ENCODE measurements around the gene USP11.

DNA sequence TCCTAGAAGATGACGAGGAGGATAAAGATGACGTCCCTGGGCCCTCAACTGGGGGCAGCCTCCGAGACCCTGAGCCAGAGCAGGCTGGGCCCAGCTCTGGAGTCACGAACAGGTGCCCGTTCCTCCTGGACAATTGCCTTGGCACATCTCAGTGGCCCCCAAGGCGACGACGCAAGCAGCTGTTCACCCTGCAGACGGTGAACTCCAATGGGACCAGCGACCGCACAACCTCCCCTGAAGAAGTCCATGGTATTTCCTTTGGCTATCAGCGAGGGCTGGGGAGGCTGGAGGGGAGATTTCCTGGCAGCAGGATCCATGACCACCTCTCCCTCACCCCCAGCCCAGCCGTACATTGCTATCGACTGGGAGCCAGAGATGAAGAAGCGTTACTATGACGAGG, 11.9 kb downstream of the USP11 start:
- TF ChIP-seq, protein P1, sequence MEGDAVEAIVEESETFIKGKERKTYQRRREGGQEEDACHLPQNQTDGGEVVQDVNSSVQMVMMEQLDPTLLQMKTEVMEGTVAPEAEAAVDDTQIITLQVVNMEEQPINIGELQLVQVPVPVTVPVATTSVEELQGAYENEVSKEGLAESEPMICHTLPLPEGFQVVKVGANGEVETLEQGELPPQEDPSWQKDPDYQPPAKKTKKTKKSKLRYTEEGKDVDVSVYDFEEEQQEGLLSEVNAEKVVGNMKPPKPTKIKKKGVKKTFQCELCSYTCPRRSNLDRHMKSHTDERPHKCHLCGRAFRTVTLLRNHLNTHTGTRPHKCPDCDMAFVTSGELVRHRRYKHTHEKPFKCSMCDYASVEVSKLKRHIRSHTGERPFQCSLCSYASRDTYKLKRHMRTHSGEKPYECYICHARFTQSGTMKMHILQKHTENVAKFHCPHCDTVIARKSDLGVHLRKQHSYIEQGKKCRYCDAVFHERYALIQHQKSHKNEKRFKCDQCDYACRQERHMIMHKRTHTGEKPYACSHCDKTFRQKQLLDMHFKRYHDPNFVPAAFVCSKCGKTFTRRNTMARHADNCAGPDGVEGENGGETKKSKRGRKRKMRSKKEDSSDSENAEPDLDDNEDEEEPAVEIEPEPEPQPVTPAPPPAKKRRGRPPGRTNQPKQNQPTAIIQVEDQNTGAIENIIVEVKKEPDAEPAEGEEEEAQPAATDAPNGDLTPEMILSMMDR (tag by site-specific recombination; IDR thresholded peaks at IDR 0.05), result no peak
- TF ChIP-seq ZNF658 (tag by site-specific recombination; IDR thresholded peaks at IDR 0.05), result no peak
- TF ChIP-seq ZNF335 (tag by site-specific recombination; conservative IDR thresholded peaks at IDR 0.05), result no peak
- no peak for TF ChIP-seq ZNF416 (tag by site-specific recombination; IDR thresholded peaks at IDR 0.05)
- TF ChIP-seq ZBTB8A (tag by site-specific recombination; IDR thresholded peaks at IDR 0.05), result no peak
- no peak for TF ChIP-seq ZNF302 (tag by site-specific recombination; IDR thresholded peaks at IDR 0.05; ENCODE audit: low read depth)
- TF ChIP-seq ZNF529 (tag by site-specific recombination; IDR thresholded peaks at IDR 0.05; ENCODE audit: insufficient replicate concordance), result no peak
- TF ChIP-seq ATF2 (tag by site-specific recombination; IDR thresholded peaks at IDR 0.05; ENCODE audit: low read depth), result no peak
- no peak for TF ChIP-seq IKZF3 (tag by site-specific recombination; IDR thresholded peaks at IDR 0.05)
- TF ChIP-seq ZNF174 (tag by site-specific recombination; IDR thresholded peaks at IDR 0.05), result no peak
